GM12892 (cell line): ENCODE data around the gene BARHL1.

Experiments used
- POLR2A ChIP-seq: IDR thresholded peaks from 2 replicates; pipeline ENCODE4 v1.6.1; 2011; ENCODE audit warnings: low read depth, low read length, control low read depth
- POLR2AphosphoS5 ChIP-seq: IDR thresholded peaks from 2 replicates; pipeline ENCODE4 v1.6.1; 2011; ENCODE audit warnings: low read depth, low read length, control low read depth

DNA sequence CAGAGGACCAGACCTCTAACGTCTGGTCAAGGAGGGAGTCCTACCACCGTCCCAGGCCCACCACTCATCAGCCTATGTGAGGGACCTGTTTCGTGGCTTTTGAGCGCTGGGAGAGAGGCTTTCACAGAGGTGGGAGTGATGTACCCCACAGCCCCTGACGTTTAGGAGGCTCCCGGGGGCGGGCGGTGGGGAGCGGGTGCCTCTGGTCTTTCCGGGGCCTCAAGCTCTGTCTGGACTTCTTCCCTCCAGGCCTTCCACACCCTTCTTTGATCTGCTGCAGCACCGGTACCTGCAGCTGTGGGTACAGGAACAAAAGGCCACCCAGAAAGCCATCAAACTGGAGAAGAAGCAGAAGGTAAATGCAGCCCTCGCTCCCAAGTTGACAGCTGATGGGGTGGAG is 45.1 kb upstream of the BARHL1 start:
- no peak for TF ChIP-seq POLR2A
- no peak for TF ChIP-seq POLR2AphosphoS5
